HG03460 (cell line): ENCODE results near the gene SPNS1.
"Not testable (repeated sequence)": the region's sequence is repeated elsewhere in the genome, so short reads cannot be mapped to it uniquely, and the experiment has no call there.

Source experiments
- ATAC-seq: cut with Tn5 transposase; IDR thresholded peaks from one replicate; pipeline ENCODE4 v1.9.1; 2021; ENCODE audit not compliant: unreplicated experiment

The SPNS1 gene

GRCh38 chr16:28974437-28975157 lies at the start of gene SPNS1:
Gene SPNS1, plus strand, starts transcription at chr16:28974778. Its CDS starts 374 bp downstream, at chr16:28975152.
- peak; percentile 80 for ATAC-seq

GRCh38 chr16:28925386-28926228 lies 49.0 kb upstream of the SPNS1 start:
- ATAC-seq, result peak; percentile 35

GRCh38 chr16:28926284-28926683 lies 48.3 kb upstream of the SPNS1 start:
- ATAC-seq, result not testable (repeated sequence)

GRCh38 chr16:28927815-28928214 lies 46.8 kb upstream of the SPNS1 start:
- ATAC-seq, result no peak

GRCh38 chr16:28930203-28930602 lies 44.4 kb upstream of the SPNS1 start:
- no peak for ATAC-seq

GRCh38 chr16:28930652-28931051 lies 43.9 kb upstream of the SPNS1 start:
- ATAC-seq, result peak; percentile 45

- no peak for ATAC-seq
Measured at GRCh38 chr16:28931801-28932225, 42.8 kb upstream of the SPNS1 start, which contains the start of gene CD19. Gene CD19, plus strand, starts transcription at chr16:28931971. Its CDS starts 30 bp downstream, at chr16:28932001.

DNA sequence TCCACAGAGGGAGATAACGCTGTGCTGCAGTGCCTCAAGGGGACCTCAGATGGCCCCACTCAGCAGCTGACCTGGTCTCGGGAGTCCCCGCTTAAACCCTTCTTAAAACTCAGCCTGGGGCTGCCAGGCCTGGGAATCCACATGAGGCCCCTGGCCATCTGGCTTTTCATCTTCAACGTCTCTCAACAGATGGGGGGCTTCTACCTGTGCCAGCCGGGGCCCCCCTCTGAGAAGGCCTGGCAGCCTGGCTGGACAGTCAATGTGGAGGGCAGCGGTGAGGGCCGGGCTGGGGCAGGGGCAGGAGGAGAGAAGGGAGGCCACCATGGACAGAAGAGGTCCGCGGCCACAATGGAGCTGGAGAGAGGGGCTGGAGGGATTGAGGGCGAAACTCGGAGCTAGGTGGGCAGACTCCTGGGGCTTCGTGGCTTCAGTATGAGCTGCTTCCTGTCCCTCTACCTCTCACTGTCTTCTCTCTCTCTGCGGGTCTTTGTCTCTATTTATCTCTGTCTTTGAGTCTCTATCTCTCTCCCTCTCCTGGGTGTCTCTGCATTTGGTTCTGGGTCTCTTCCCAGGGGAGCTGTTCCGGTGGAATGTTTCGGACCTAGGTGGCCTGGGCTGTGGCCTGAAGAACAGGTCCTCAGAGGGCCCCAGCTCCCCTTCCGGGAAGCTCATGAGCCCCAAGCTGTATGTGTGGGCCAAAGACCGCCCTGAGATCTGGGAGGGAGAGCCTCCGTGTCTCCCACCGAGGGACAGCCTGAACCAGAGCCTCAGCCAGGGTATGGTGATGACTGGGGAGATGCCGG lies 42.0 kb upstream of the SPNS1 start:
- no peak for ATAC-seq

- ATAC-seq, result no peak
Measured at GRCh38 chr16:28933171-28933570, 41.4 kb upstream of the SPNS1 start.

DNA sequence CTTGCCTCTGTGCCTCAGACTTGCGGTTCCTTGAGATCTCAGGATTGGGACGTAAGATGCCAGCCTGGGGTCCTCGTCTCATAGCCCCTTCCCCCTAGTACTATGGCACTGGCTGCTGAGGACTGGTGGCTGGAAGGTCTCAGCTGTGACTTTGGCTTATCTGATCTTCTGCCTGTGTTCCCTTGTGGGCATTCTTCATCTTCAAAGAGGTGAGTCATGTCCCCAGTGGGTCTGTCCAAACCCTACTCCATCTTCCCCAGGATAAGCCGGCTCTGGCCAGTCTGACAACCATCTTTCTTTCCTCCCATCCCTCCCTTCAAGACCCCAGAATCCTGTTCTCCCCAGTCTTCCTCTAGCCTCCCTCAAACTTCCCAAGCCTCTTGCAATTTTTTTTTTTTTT lies 39.2 kb upstream of the SPNS1 start:
- no peak for ATAC-seq

DNA sequence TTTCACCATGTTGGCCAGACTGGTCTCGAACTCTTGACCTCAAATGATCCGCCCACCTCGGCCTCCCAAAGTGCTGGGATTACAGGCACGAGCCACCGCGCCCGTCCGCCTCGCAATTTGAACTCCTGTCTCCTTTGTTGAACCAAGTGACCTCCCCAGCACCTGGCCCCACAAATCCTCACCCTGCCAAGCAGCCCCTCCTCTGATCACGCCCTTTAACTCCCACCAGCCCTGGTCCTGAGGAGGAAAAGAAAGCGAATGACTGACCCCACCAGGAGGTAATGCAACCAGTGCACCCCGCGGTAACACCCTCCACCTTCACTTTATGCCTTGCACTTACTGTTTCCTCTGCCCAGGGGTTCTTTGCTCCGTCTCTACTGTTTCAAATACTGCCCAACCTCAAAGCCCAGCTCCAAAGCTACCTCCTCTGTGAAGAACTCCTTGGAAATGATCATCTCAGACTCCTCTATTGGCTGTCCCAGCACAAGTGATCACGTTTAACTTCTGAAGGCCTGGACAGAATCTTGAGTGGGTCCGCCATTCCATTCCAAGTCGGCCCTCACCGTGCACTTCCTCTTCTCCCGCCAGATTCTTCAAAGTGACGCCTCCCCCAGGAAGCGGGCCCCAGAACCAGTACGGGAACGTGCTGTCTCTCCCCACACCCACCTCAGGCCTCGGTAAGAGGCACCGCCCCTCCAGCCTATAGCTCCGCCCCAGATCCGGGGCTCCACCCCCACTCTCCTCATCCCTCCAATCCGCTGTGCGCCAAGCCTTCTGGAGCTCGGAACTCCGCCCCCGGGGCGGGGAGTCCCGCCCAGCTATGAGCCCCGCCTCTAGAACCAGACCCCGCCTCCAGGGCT lies 38.4 kb upstream of the SPNS1 start:
- ATAC-seq, result peak; percentile 73

- no peak for ATAC-seq
Measured at GRCh38 chr16:28936784-28937155, 37.8 kb upstream of the SPNS1 start.

GRCh38 chr16:28937222-28937876 lies 37.2 kb upstream of the SPNS1 start:
- no peak for ATAC-seq

- ATAC-seq, result no peak
Measured at GRCh38 chr16:28938721-28939120, 35.9 kb upstream of the SPNS1 start.

- ATAC-seq, result not testable (repeated sequence)
Measured at GRCh38 chr16:28939825-28940224, 34.8 kb upstream of the SPNS1 start.

GRCh38 chr16:28943281-28943680 lies 31.3 kb upstream of the SPNS1 start:
- no peak for ATAC-seq

DNA sequence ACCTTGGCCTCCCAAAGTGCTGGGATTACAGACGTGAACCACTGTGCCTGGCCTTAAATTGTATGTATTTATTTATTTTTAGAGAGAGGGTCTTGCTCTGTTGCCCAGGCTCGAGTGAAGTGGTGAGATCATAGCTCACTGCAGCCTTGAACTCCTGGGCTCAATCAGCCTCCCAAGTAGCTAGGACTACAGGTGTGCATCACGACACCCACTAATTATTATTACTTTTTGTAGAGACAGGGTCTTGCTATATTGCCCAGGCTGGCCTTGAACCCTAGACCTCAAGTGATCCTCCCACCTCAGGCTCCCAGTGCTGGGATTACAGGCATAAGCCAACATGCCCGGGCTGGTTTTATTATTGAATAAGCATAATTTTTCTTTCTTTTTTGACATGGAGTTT lies 27.9 kb upstream of the SPNS1 start:
- no peak for ATAC-seq

- ATAC-seq, result peak; percentile 79
Measured at GRCh38 chr16:28950648-28951409, 23.7 kb upstream of the SPNS1 start, which contains the start of gene NFATC2IP. Gene NFATC2IP, plus strand, starts transcription at chr16:28950937. Its CDS starts 75 bp downstream, at chr16:28951012.

DNA sequence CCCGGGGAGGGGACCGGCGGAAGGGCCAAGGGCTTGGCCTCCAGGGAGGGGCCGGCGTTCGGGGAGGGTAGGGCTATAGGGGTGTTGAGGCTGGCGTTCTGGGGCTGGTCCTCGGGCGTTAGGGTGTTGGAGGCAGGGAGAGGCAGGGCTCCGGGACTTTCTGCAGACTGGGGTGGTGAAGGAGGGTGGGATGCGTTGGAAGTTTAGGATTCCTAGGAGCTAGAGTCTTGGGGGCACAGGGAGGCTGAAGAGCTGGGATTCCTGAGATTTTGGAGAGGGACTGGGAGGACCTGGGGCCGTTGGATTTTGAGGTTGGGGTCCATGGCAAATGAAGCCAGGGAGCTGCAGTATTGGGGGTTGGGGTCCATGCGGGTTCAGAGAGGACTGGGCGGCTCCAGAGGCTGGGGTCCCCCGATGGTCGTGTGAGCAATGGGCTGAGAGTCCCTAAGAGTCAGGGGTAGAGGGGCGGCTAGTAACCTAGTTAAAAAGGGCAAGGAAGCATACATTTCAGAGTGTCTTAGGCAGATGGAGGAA lies 23.1 kb upstream of the SPNS1 start:
- ATAC-seq, result peak; percentile 31
